Sciatic nerve (tissue), 2 donors: ENCODE results near the gene C2CD2L. TPM values are rescaled to one million over a fixed set of nuclear protein-coding genes. Genes with fewer than 3 reads are reported as not detected.

Source experiments
- ATAC-seq: fragments of 200-7000 bp; cut with Tn5 transposase; one replicate; pipeline ENCODE4 v1.9.1; 2020; ENCODE audit warnings: mild to moderate bottlenecking, moderate library complexity
- DNase-seq: peaks from one replicate; pipeline ENCODE4 v3.0.0-alpha.2; 2020; ENCODE audit warnings: low spot score
- intact Hi-C: fragments of 100-400 bp; cut with DNase I; formaldehyde crosslinking; loops from one replicate; pipeline ENCODE4 v1.14.2; 2022
- total RNA-seq: library from RNA; stranded (reverse); fragmentation: NEBNext Ultra II Directional; extraction: Animal tissue kit (Norgen Biotek cat#: 25700); gene quantifications from one replicate; pipeline ENCODE4 v1.2.1, GENCODE V29; 2021
- donor health status: DM: no; HTN: no; CAD: no.
- donor health status: DM: no; HTN: no; CAD: no.

The C2CD2L gene
- total RNA-seq, 1 donor from 2014 or later: 12.1 TPM

- intact Hi-C loops: no loop called here
- DNase-seq (no peak), ATAC-seq (peak; percentile 44)
These were observed 60.8 kb downstream of the C2CD2L start for GRCh38 chr11:119167933-119168332.

Other genes starting within 250 kb of the C2CD2L start
- gene CXCR5, start 223.5 kb upstream of the C2CD2L start, total RNA-seq: 0.18 TPM
- 53.6 TPM for gene BCL9L, start 181.4 kb upstream of the C2CD2L start, total RNA-seq
- not detected for gene UPK2, start 151.0 kb upstream of the C2CD2L start, total RNA-seq
- not detected for gene FOXR1, start 135.6 kb upstream of the C2CD2L start, total RNA-seq
- 57.0 TPM for gene CENATAC, start 109.2 kb upstream of the C2CD2L start, total RNA-seq
- gene RPS25, start 89.0 kb upstream of the C2CD2L start, total RNA-seq: 815 TPM
- gene TRAPPC4, start 88.6 kb upstream of the C2CD2L start, total RNA-seq: 61.9 TPM
- 14.8 TPM for gene SLC37A4, start 76.5 kb upstream of the C2CD2L start, total RNA-seq
- gene HYOU1, start 50.1 kb upstream of the C2CD2L start, total RNA-seq: 107 TPM
- gene VPS11, start 39.5 kb upstream of the C2CD2L start, total RNA-seq: 37.2 TPM
- gene HMBS, start 22.5 kb upstream of the C2CD2L start, total RNA-seq: 10.7 TPM
- gene DPAGT1, start 5.5 kb upstream of the C2CD2L start, total RNA-seq: 28.9 TPM
- 30.4 TPM for gene HINFP, start 14.2 kb downstream of the C2CD2L start, total RNA-seq
- gene ABCG4, start 41.7 kb downstream of the C2CD2L start, total RNA-seq: not detected
- gene NLRX1, start 61.4 kb downstream of the C2CD2L start, total RNA-seq: 13.9 TPM
- gene NHERF4, start 78.1 kb downstream of the C2CD2L start, total RNA-seq: 0.62 TPM
- 31.1 TPM for gene CBL, start 99.0 kb downstream of the C2CD2L start, total RNA-seq
- gene MCAM, start 209.8 kb downstream of the C2CD2L start, total RNA-seq: 146 TPM
- gene RNF26, start 227.2 kb downstream of the C2CD2L start, total RNA-seq: 17.4 TPM
- 27.7 TPM for gene C1QTNF5, start 233.5 kb downstream of the C2CD2L start, total RNA-seq
- not detected for gene MFRP, start 239.4 kb downstream of the C2CD2L start, total RNA-seq